Hepatocyte (in vitro differentiated cells): ENCODE data around the gene TLCD1. TPM values are rescaled to one million over a fixed set of nuclear protein-coding genes. Genes with fewer than 3 reads are reported as not detected.

Experiments used
- DNase-seq: peaks from one replicate; pipeline ENCODE4 v3.0.0-alpha.2; 2016; ENCODE audit warnings: low spot score
- H2AFZ ChIP-seq: fragments of 200-600 bp; sonication (generic); 2 replicates; pipeline ENCODE4 v1.6.0; 2016; ENCODE audit warnings: antibody characterized with exemption, mild to moderate bottlenecking
- H3K27ac ChIP-seq: fragments of 200-600 bp; sonication (generic); 2 replicates; pipeline ENCODE4 v1.5.1; 2016; ENCODE audit warnings: mild to moderate bottlenecking
- H3K27me3 ChIP-seq: fragments of 200-600 bp; sonication (generic); 2 replicates; pipeline ENCODE4 v1.6.1; 2016
- H3K36me3 ChIP-seq: fragments of 200-600 bp; sonication (generic); replicated peaks from 2 replicates; pipeline ENCODE4 v1.5.1; 2016; ENCODE audit warnings: low read depth; ENCODE audit not compliant: insufficient read depth
- H3K4me1 ChIP-seq: fragments of 200-600 bp; sonication (generic); 2 replicates; pipeline ENCODE4 v1.5.1; 2016; ENCODE audit warnings: mild to moderate bottlenecking, moderate library complexity; ENCODE audit not compliant: insufficient read depth
- H3K4me2 ChIP-seq: fragments of 200-600 bp; sonication (generic); 2 replicates; pipeline ENCODE4 v1.6.0; 2016
- H3K4me3 ChIP-seq: fragments of 200-600 bp; sonication (generic); 2 replicates; pipeline ENCODE4 v1.5.1; 2016; ENCODE audit warnings: mild to moderate bottlenecking
- H3K79me2 ChIP-seq: fragments of 200-600 bp; sonication (generic); 2 replicates; pipeline ENCODE4 v1.6.0; 2017; ENCODE audit warnings: mild to moderate bottlenecking
- H3K9me2 ChIP-seq: fragments of 200-600 bp; sonication (generic); replicated peaks from 2 replicates; pipeline ENCODE4 v1.6.0; 2017; ENCODE audit warnings: mild to moderate bottlenecking; ENCODE audit not compliant: insufficient read depth
- H3K9me3 ChIP-seq: fragments of 200-600 bp; sonication (generic); 2 replicates; pipeline ENCODE4 v1.5.1; 2016; ENCODE audit warnings: low read depth, mild to moderate bottlenecking
- H4K20me1 ChIP-seq: fragments of 200-600 bp; sonication (generic); 2 replicates; pipeline ENCODE4 v1.6.0; 2016; ENCODE audit warnings: mild to moderate bottlenecking; ENCODE audit not compliant: insufficient read depth, poor library complexity, severe bottlenecking
- CTCF ChIP-seq: fragments of 200-600 bp; sonication (generic); IDR thresholded peaks from 2 replicates; pipeline ENCODE4 v1.5.1; 2016; ENCODE audit warnings: antibody characterized with exemption, mild to moderate bottlenecking; ENCODE audit not compliant: poor library complexity
- EZH2 ChIP-seq: fragments of 200-600 bp; sonication (generic); IDR thresholded peaks from 2 replicates; pipeline ENCODE4 v1.6.1; 2016; ENCODE audit warnings: antibody characterized with exemption, mild to moderate bottlenecking, borderline replicate concordance
- EZH2phosphoT487 ChIP-seq: fragments of 200-600 bp; sonication (generic); IDR thresholded peaks from one replicate; pipeline ENCODE4 v1.6.1; 2018; ENCODE audit warnings: antibody characterized with exemption, mild to moderate bottlenecking, low read depth, moderate library complexity; ENCODE audit not compliant: unreplicated experiment, severe bottlenecking
- WGBS: methylation state at CpG from one replicate; pipeline ENCODE4 v1.1.6; 2016; ENCODE audit warnings: low lambda C conversion rate; ENCODE audit errors: missing lambda C conversion rate; 5-methylcytosine and 5-hydroxymethylcytosine counted together
- polyA plus RNA-seq: library from polyadenylated mRNA; unstranded; fragments of >200 nt; fragmentation: Nextera tagmentation; extraction: Ambion mirVana; gene quantifications from 2 replicates; pipeline ENCODE4 v1.2.1, GENCODE V29; 2016
- total RNA-seq: library from RNA; depleted of rRNA; stranded (reverse); fragments of >200 nt; gene quantifications from 2 replicates; pipeline ENCODE4 v1.2.3, GENCODE V29; 2014

The TLCD1 gene
- total and polyA plus RNA-seq, 2 experiments from 2014 or later, result 12.5 to 23.4 TPM

DNA sequence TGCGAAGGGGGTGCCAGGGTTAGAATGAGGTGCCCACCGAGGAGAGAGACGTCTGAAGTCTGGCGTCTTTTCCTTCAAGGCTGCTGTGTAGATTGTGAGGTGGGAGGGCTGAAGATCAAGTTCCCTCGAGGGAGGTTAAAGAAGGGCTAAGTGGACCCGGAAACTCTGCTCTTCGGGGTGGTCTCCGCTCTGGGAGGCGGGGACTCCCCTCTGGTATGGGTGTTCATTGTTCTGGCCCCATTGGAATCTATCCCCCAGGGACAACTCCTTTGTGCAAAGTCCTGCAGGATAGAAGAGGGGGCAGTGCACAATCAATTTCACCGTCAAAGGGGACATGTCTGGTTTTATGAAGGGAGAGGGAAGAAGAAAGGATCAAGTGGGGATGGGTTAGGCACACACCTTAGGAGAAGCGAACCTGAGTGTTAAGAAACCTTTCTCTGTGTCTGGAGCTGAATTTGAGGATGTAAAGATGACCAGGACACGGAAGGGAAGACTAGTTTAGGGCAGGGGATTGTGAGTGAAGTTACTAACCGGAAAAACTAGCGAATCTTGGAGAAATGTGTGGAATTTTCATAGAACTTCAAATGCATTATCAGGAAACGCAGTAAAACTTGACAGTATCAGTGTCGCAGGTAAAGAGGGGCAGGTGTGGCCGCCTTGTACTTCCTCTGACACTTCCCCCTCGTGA is 7.6 kb downstream of the TLCD1 start:
- H4K20me1 ChIP-seq, result peaks cover 36% of the 10 kb centered on the region
- H3K79me2 ChIP-seq, result peaks cover 56% of the 10 kb centered on the region
- peak overlapping the region; percentile 27 for H3K4me3 ChIP-seq
- no peak for DNase-seq
- H3K4me1 ChIP-seq, result peaks cover 34% of the 10 kb centered on the region
- H3K9me3 ChIP-seq, result no peaks in the 10 kb centered on the region
- peak overlapping the region; percentile 70 for H2AFZ ChIP-seq
- 17% methylated on average over 16 of the region's 18 CpGs for WGBS
- peak overlapping the region; percentile 94 for H3K27ac ChIP-seq
- TF ChIP-seq EZH2phosphoT487 (no peak), CTCF (no peak), EZH2 (no peak)
- H3K36me3 ChIP-seq, result no peaks in the 10 kb centered on the region
- H3K9me2 ChIP-seq, result no peaks in the 10 kb centered on the region
- H3K4me2 ChIP-seq, result peak overlapping the region; percentile 88
- H3K27me3 ChIP-seq, result no peaks in the 10 kb centered on the region

- H3K27me3 ChIP-seq, result no peaks in the 10 kb centered on the region
- peak; percentile 94 for DNase-seq
- H3K4me1 ChIP-seq, result peaks cover 34% of the 10 kb centered on the region
- H2AFZ ChIP-seq, result peak within 1 kb of the TSS; percentile 70
- 5% methylated on average over 15 of the region's 60 CpGs for WGBS
- peaks cover 31% of the 10 kb centered on the region for H4K20me1 ChIP-seq
- H3K9me2 ChIP-seq, result no peaks in the 10 kb centered on the region
- H3K4me3 ChIP-seq, result peak within 1 kb of the TSS; percentile 85
- H3K27ac ChIP-seq, result peak within 1 kb of the TSS; percentile 94
- TF ChIP-seq EZH2 (no peak), CTCF (peak; percentile 51)
- H3K79me2 ChIP-seq, result peaks cover 51% of the 10 kb centered on the region
- H3K9me3 ChIP-seq, result no peaks in the 10 kb centered on the region
- peak within 1 kb of the TSS; percentile 88 for H3K4me2 ChIP-seq
- H3K36me3 ChIP-seq, result no peaks in the 10 kb centered on the region
Observed at GRCh38 chr17:28717578-28718332, 8.3 kb downstream of the TLCD1 start, which contains the start of gene RAB34. RAB34 (minus strand) TSS chr17:28717868; CDS start chr17:28717266, 602 bp downstream.

DNA sequence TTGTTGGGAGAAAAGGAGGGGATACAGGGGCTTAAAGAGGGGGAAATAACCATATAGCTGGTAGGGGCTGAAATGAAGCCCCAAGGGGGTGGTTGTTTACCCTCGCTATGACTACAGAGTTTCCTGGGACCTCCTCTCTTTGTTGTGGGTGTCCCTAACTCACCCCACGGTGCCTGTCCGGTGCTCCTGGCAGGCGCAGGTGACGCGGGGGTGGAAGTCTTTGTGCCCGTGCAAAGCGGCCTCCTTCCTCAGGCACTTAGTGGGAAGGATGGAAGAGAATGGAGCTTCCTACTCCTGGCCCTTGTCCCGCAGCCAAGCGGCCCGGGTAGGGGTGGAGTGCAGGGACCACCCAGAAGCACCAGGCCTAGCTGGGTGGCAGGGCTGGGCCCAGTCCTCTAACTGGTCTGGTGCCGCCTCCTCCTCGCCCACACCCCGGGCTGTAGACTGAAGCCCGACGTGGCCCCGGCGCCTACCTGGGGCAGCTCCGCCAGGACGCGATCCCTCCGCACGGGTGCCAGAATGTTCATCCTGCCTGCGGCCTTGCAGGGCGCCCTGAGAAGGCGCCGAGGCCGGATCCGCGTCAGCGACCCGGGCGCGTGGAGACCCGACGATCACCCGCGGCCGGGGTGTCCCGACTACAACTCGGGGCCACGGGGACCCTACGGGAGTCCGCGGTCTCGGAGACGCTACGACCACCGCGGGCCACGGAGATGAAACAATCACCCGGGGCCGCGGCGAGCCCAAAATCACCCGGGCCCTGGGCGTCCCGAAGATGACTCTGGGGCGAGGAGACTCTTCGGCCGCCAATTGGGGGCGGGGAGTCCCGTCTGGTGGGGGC is 9.1 kb downstream of the TLCD1 start:
- H3K4me3 ChIP-seq, result peak overlapping the region; percentile 85
- H3K27me3 ChIP-seq, result no peaks in the 10 kb centered on the region
- peaks cover 38% of the 10 kb centered on the region for H3K4me1 ChIP-seq
- WGBS, result 2% methylated on average over 57 of the region's 63 CpGs
- H2AFZ ChIP-seq, result peak overlapping the region; percentile 11
- peaks cover 43% of the 10 kb centered on the region for H3K79me2 ChIP-seq
- DNase-seq, result peak; percentile 63
- H4K20me1 ChIP-seq, result peaks cover 23% of the 10 kb centered on the region
- peak overlapping the region; percentile 94 for H3K27ac ChIP-seq
- no peaks in the 10 kb centered on the region for H3K9me3 ChIP-seq
- TF ChIP-seq CTCF, result no peak
- no peak for TF ChIP-seq EZH2
- no peak for TF ChIP-seq EZH2phosphoT487
- no peaks in the 10 kb centered on the region for H3K36me3 ChIP-seq
- peak overlapping the region; percentile 88 for H3K4me2 ChIP-seq
- H3K9me2 ChIP-seq, result no peaks in the 10 kb centered on the region
